Hepatocyte (in vitro differentiated cells): ENCODE measurements around the gene PPOX. TPM values are rescaled to one million over a fixed set of nuclear protein-coding genes. Genes with fewer than 3 reads are reported as not detected.
A peak's percentile ranks its signal among the peaks of the same experiment; 100 is the strongest.

ENCODE experiments used
- DNase-seq: peaks from one replicate; pipeline ENCODE4 v3.0.0-alpha.2; 2016; ENCODE audit warnings: low spot score
- H2AFZ ChIP-seq: fragments of 200-600 bp; sonication (generic); 2 replicates; pipeline ENCODE4 v1.6.0; 2016; ENCODE audit warnings: antibody characterized with exemption, mild to moderate bottlenecking
- H3K27ac ChIP-seq: fragments of 200-600 bp; sonication (generic); 2 replicates; pipeline ENCODE4 v1.5.1; 2016; ENCODE audit warnings: mild to moderate bottlenecking
- H3K27me3 ChIP-seq: fragments of 200-600 bp; sonication (generic); 2 replicates; pipeline ENCODE4 v1.6.1; 2016
- H3K36me3 ChIP-seq: fragments of 200-600 bp; sonication (generic); replicated peaks from 2 replicates; pipeline ENCODE4 v1.5.1; 2016; ENCODE audit warnings: low read depth; ENCODE audit not compliant: insufficient read depth
- H3K4me1 ChIP-seq: fragments of 200-600 bp; sonication (generic); 2 replicates; pipeline ENCODE4 v1.5.1; 2016; ENCODE audit warnings: mild to moderate bottlenecking, moderate library complexity; ENCODE audit not compliant: insufficient read depth
- H3K4me2 ChIP-seq: fragments of 200-600 bp; sonication (generic); 2 replicates; pipeline ENCODE4 v1.6.0; 2016
- H3K4me3 ChIP-seq: fragments of 200-600 bp; sonication (generic); 2 replicates; pipeline ENCODE4 v1.5.1; 2016; ENCODE audit warnings: mild to moderate bottlenecking
- H3K79me2 ChIP-seq: fragments of 200-600 bp; sonication (generic); 2 replicates; pipeline ENCODE4 v1.6.0; 2017; ENCODE audit warnings: mild to moderate bottlenecking
- H3K9me2 ChIP-seq: fragments of 200-600 bp; sonication (generic); replicated peaks from 2 replicates; pipeline ENCODE4 v1.6.0; 2017; ENCODE audit warnings: mild to moderate bottlenecking; ENCODE audit not compliant: insufficient read depth
- H3K9me3 ChIP-seq: fragments of 200-600 bp; sonication (generic); 2 replicates; pipeline ENCODE4 v1.5.1; 2016; ENCODE audit warnings: low read depth, mild to moderate bottlenecking
- H4K20me1 ChIP-seq: fragments of 200-600 bp; sonication (generic); 2 replicates; pipeline ENCODE4 v1.6.0; 2016; ENCODE audit warnings: mild to moderate bottlenecking; ENCODE audit not compliant: insufficient read depth, poor library complexity, severe bottlenecking
- EZH2 ChIP-seq: fragments of 200-600 bp; sonication (generic); IDR thresholded peaks from 2 replicates; pipeline ENCODE4 v1.6.1; 2016; ENCODE audit warnings: antibody characterized with exemption, mild to moderate bottlenecking, borderline replicate concordance
- EZH2phosphoT487 ChIP-seq: fragments of 200-600 bp; sonication (generic); IDR thresholded peaks from one replicate; pipeline ENCODE4 v1.6.1; 2018; ENCODE audit warnings: antibody characterized with exemption, mild to moderate bottlenecking, low read depth, moderate library complexity; ENCODE audit not compliant: unreplicated experiment, severe bottlenecking
- WGBS: methylation state at CpG from one replicate; pipeline ENCODE4 v1.1.6; 2016; ENCODE audit warnings: low lambda C conversion rate; ENCODE audit errors: missing lambda C conversion rate; 5-methylcytosine and 5-hydroxymethylcytosine counted together
- polyA plus RNA-seq: library from polyadenylated mRNA; unstranded; fragments of >200 nt; fragmentation: Nextera tagmentation; extraction: Ambion mirVana; gene quantifications from 2 replicates; pipeline ENCODE4 v1.2.1, GENCODE V29; 2016
- total RNA-seq: library from RNA; depleted of rRNA; stranded (reverse); fragments of >200 nt; gene quantifications from 2 replicates; pipeline ENCODE4 v1.2.3, GENCODE V29; 2014
- TF ChIP-seq, protein P1 (sequence below): fragments of 200-600 bp; sonication (generic); IDR thresholded peaks from 2 replicates; pipeline ENCODE4 v1.5.1; 2016; ENCODE audit warnings: antibody characterized with exemption, mild to moderate bottlenecking; ENCODE audit not compliant: poor library complexity

PPOX gene
- total and polyA plus RNA-seq, 2 experiments from 2014 or later, result 11.2 to 30.7 TPM

DNA sequence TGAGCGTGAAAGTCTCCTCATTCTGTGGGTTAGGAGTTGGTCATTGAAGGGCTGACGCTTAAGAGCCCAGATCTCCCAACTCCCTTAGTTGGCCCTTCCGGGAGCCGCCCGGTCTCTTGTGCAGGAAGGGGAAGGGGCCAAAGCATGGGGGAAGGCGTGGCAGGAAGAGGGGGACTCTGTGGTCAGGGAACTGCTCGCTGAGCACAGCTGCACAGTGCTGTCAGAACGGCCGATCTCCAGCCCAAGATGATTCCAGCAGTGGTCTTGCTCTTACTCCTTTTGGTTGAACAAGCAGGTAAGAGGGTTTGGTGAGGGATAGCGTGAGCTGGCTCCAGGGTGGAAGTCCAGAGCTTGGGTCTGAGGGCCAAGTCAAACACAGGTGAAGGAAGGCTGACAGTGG is 48.9 kb downstream of the PPOX start, which contains the start of gene FCER1G:
FCER1G (plus strand) TSS at position 220 of the 400 bp plus-strand sequence; CDS start at position 247, 27 bp downstream.
- DNase-seq, result no peak
- H3K4me3 ChIP-seq, result no peak within 1 kb of the TSS

DNA sequence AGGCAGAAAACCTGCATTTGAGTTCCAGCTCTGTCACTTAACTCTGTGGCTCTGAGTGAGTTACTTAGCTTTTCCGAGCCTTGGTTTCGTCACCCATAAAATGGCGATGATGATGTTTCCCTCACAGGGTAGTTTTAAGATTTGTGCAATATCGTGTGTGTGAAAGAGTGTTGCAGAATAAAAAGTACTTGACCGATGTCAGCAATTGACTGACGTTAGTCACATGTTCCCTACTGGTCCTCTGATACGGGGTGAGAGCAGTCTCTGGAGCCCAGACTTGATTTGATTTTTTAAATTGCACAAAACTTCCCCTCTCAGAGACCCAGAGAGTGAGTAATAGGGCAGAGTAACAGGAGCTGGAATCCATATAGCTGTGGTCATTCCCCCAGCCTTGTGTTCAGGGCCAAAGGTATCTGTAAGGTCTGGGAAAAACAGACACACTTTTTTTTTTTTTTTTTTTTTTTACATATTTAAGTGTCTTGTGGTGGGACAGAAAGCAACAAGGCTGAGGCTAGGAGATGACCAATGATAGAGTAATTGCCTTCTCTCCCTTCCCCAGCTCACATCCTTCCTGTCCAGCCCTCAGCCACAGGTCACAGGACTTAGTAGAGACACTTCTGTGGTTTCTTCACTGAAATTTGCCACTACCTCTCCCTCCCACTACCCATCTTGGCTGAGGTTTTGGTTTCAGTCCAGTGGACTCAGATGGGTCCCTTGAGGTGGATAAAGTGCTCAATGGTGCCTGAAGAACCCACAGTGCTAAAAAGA is 50.9 kb downstream of the PPOX start:
- no peaks in the 10 kb centered on the region for H3K27me3 ChIP-seq
- H3K4me2 ChIP-seq, result peak overlapping the region; percentile 33
- H3K4me1 ChIP-seq, result peaks cover 27% of the 10 kb centered on the region
- H4K20me1 ChIP-seq, result no peaks in the 10 kb centered on the region
- no peaks in the 10 kb centered on the region for H3K9me3 ChIP-seq
- TF ChIP-seq, protein P1, sequence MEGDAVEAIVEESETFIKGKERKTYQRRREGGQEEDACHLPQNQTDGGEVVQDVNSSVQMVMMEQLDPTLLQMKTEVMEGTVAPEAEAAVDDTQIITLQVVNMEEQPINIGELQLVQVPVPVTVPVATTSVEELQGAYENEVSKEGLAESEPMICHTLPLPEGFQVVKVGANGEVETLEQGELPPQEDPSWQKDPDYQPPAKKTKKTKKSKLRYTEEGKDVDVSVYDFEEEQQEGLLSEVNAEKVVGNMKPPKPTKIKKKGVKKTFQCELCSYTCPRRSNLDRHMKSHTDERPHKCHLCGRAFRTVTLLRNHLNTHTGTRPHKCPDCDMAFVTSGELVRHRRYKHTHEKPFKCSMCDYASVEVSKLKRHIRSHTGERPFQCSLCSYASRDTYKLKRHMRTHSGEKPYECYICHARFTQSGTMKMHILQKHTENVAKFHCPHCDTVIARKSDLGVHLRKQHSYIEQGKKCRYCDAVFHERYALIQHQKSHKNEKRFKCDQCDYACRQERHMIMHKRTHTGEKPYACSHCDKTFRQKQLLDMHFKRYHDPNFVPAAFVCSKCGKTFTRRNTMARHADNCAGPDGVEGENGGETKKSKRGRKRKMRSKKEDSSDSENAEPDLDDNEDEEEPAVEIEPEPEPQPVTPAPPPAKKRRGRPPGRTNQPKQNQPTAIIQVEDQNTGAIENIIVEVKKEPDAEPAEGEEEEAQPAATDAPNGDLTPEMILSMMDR, result no peak
- TF ChIP-seq EZH2, result no peak
- TF ChIP-seq EZH2phosphoT487, result no peak
- no peaks in the 10 kb centered on the region for H3K79me2 ChIP-seq
- H3K27ac ChIP-seq, result peak overlapping the region; percentile 93
- peak overlapping the region; percentile 15 for H2AFZ ChIP-seq
- peaks cover 7% of the 10 kb centered on the region for H3K36me3 ChIP-seq
- no peak for DNase-seq
- 63% methylated on average over 7 of the region's 7 CpGs for WGBS
- H3K9me2 ChIP-seq, result no peaks in the 10 kb centered on the region
- H3K4me3 ChIP-seq, result no peak overlapping the region

More for the DNA sequence above, 48.9 kb downstream of the PPOX start, which contains the start of gene FCER1G:
- H3K4me1 ChIP-seq, result peaks cover 30% of the 10 kb centered on the region
- no peaks in the 10 kb centered on the region for H3K27me3 ChIP-seq
- peaks cover 13% of the 10 kb centered on the region for H3K79me2 ChIP-seq
- no peak within 1 kb of the TSS for H2AFZ ChIP-seq
- H3K36me3 ChIP-seq, result peaks cover 10% of the 10 kb centered on the region
- no peak within 1 kb of the TSS for H3K4me2 ChIP-seq
- no peaks in the 10 kb centered on the region for H3K9me3 ChIP-seq
- TF ChIP-seq, protein P1, result no peak
- no peak for TF ChIP-seq EZH2
- TF ChIP-seq EZH2phosphoT487, result no peak
- no peaks in the 10 kb centered on the region for H4K20me1 ChIP-seq
- H3K9me2 ChIP-seq, result no peaks in the 10 kb centered on the region
- 98% methylated on average over 10 of the region's 10 CpGs for WGBS
- peak within 1 kb of the TSS; percentile 46 for H3K27ac ChIP-seq

DNA sequence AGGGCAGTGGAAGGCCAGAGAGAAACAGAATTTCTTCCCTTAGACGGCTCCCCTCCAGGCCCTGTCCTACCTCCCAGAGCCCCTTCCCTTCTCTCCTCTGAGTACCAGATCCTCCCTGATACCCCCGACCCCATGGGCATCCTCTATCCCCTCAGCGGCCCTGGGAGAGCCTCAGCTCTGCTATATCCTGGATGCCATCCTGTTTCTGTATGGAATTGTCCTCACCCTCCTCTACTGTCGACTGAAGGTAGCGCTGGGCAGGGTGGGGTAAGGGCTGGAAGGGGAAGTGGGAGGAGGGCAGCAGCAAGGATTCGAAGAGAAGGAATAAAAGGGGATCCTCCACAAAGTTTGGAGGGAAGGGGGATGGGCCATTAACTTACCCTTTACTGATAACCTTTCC is 51.6 kb downstream of the PPOX start:
- no peak overlapping the region for H2AFZ ChIP-seq
- H3K9me3 ChIP-seq, result no peaks in the 10 kb centered on the region
- H3K79me2 ChIP-seq, result no peaks in the 10 kb centered on the region
- peaks cover 27% of the 10 kb centered on the region for H3K4me1 ChIP-seq
- DNase-seq, result no peak
- no peak overlapping the region for H3K4me3 ChIP-seq
- no peaks in the 10 kb centered on the region for H3K9me2 ChIP-seq
- H3K36me3 ChIP-seq, result peaks cover 7% of the 10 kb centered on the region
- peak overlapping the region; percentile 93 for H3K27ac ChIP-seq
- no peaks in the 10 kb centered on the region for H3K27me3 ChIP-seq
- WGBS, result 78% methylated on average over 6 of the region's 6 CpGs
- no peaks in the 10 kb centered on the region for H4K20me1 ChIP-seq
- TF ChIP-seq EZH2phosphoT487 (no peak), EZH2 (no peak)
- TF ChIP-seq, protein P1, result no peak
- H3K4me2 ChIP-seq, result no peak overlapping the region
